OCI-LY1 (cell line): Measurements from ENCODE around the gene KRTAP10-3.

ENCODE experiments used
- EZH2 ChIP-seq: fragments of 200-600 bp; sonication (generic), shearing (Covaris generic); IDR thresholded peaks from 2 replicates; pipeline ENCODE4 v1.8.0; 2017; ENCODE audit warnings: borderline replicate concordance, mixed run types, mild to moderate bottlenecking, antibody characterized with exemption, low read length, moderate library complexity, mixed read lengths
- TF ChIP-seq, protein P1 (sequence below): fragments of 200-600 bp; sonication (generic), shearing (Covaris generic); IDR thresholded peaks from 2 replicates; pipeline ENCODE4 v1.5.1; 2017; ENCODE audit warnings: mild to moderate bottlenecking, antibody characterized with exemption, low read length, moderate library complexity, mixed read lengths

DNA sequence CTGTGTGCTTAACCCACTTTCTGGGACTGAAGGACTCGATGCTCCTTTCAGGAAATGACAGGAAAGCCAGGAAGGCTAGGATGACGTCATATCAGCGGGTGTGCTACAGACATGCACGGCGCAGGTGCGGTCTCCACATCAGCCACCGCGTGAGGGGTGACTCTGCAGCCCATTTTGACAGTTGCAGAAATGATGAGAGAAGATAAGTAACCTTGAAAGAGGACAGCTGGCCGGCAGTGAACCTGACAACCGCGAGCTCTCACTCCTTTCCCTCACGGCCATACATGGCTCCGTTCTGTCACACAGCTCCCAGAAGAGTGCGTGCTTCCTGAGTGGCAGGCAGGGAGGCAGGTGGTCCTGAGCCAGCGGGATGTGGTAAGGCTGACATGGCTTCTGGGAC is 23.5 kb upstream of the KRTAP10-3 start:
- TF ChIP-seq, protein P1, sequence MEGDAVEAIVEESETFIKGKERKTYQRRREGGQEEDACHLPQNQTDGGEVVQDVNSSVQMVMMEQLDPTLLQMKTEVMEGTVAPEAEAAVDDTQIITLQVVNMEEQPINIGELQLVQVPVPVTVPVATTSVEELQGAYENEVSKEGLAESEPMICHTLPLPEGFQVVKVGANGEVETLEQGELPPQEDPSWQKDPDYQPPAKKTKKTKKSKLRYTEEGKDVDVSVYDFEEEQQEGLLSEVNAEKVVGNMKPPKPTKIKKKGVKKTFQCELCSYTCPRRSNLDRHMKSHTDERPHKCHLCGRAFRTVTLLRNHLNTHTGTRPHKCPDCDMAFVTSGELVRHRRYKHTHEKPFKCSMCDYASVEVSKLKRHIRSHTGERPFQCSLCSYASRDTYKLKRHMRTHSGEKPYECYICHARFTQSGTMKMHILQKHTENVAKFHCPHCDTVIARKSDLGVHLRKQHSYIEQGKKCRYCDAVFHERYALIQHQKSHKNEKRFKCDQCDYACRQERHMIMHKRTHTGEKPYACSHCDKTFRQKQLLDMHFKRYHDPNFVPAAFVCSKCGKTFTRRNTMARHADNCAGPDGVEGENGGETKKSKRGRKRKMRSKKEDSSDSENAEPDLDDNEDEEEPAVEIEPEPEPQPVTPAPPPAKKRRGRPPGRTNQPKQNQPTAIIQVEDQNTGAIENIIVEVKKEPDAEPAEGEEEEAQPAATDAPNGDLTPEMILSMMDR = no peak
- TF ChIP-seq EZH2 = no peak
